Left lung (tissue), 10 donors: ENCODE data around the gene NMRK1. TPM values are rescaled to one million over a fixed set of nuclear protein-coding genes. Genes with fewer than 3 reads are reported as not detected.

Source experiments
- ATAC-seq: fragments of 200-7000 bp; cut with Tn5 transposase; one replicate; pipeline ENCODE4 v1.9.1; 2020; ENCODE audit warnings: moderate library complexity
- DNase-seq, 4 donors: peaks; one replicate each; pipeline ENCODE4 v3.0.0-alpha.2; 2013 to 2020
- H3K27ac ChIP-seq, 2 donors: fragments of 200-600 bp; sonication (generic) in 1 of 2; one replicate each; pipeline versions ENCODE4 v1.5.0 to v1.8.0; 2020 to 2021
- H3K27me3 ChIP-seq, 2 donors: fragments of 200-600 bp; sonication (generic) in 1 of 2; one replicate each; pipeline versions ENCODE4 v1.5.0 to v1.8.0; 2020 to 2021
- H3K36me3 ChIP-seq, 2 donors: fragments of 200-600 bp; sonication (generic) in 1 of 2; one replicate each; pipeline versions ENCODE4 v1.5.0 to v1.8.0; 2020 to 2021
- H3K4me1 ChIP-seq, 2 donors: fragments of 200-600 bp; one replicate each; pipeline ENCODE4 v1.8.0; 2021
- H3K4me3 ChIP-seq, 2 donors: fragments of 200-600 bp; sonication (generic) in 1 of 2; one replicate each; pipeline versions ENCODE4 v1.5.0 to v1.8.0; 2020 to 2021; ENCODE audit warnings: mild to moderate bottlenecking in 1 of 2
- H3K9me3 ChIP-seq, 2 donors: fragments of 200-600 bp; sonication (generic) in 1 of 2; one replicate each; pipeline versions ENCODE4 v1.5.0 to v1.8.0; 2020 to 2021
- intact Hi-C, 2 donors: fragments of 100-400 bp; cut with DNase I; formaldehyde crosslinking; loops; one replicate each; pipeline versions ENCODE4 v1.11.2 to v1.14.2; 2022
- polyA plus RNA-seq, 6 donors: library from polyadenylated mRNA; unstranded; fragments of 120-200 nt; gene quantifications; one replicate each; pipeline ENCODE4 v1.2.1, GENCODE V29; 2013; ENCODE audit not compliant: insufficient read length in 6 of 6
- total RNA-seq, 2 donors: library from RNA; stranded (reverse); fragmentation: NEBNext Ultra II Directional; extraction: Animal tissue kit (Norgen Biotek cat#: 25700); gene quantifications; one replicate each; pipeline ENCODE4 v1.2.1, GENCODE V29; 2021
- TF ChIP-seq, protein P1 (sequence below), 2 donors: fragments of 200-600 bp; sonication (generic) in 1 of 2; IDR thresholded peaks; one replicate each; pipeline versions ENCODE4 v1.5.0 to v1.8.0; 2021; ENCODE audit warnings: antibody characterized with exemption in 2 of 2
- donor health status: DM: no; HTN: yes; CAD: no.
- donor health status: DM: no; HTN: no; CAD: no.

Gene NMRK1
- total and polyA plus RNA-seq, 8 donors = 26.0 to 60.1 (median 37.2) TPM

DNA sequence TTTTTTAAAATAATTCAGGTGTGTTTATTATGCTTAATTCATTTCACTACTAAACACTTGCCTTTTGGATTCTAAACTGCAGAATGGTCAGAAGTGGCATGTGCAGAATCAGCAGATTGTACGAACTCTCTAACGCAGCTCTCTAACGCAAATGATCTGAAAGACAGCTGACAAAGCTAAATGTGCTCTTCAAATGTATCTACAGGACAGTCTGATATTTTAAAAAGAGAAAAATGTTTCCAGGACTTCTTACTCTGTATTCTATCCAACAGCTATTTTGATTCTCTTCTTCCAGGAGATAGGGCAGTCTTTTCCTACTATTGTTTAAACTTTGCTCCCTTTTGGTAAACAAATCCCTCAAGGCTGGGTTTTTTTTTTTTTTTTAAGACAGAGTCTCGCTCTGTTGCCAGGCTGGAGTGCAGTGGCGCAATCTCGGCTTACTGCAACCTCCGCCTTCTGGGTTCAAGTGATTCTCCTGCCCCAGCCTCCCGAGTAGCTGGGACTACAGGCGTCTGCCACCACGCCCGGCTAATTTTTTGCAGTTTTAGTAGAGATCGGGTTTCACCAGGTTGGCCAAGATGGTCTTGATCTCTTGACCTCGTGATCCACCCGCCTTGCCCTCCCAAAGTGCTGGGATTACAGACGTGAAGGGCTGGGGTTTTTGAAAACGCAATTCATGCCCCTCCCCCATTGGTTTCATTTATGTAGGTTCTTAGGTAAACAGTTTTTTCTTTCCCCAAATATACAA is 1.2 kb downstream of the NMRK1 start:
- H3K27ac ChIP-seq = peak overlapping the region; percentile 94 to 100
- TF ChIP-seq, protein P1, sequence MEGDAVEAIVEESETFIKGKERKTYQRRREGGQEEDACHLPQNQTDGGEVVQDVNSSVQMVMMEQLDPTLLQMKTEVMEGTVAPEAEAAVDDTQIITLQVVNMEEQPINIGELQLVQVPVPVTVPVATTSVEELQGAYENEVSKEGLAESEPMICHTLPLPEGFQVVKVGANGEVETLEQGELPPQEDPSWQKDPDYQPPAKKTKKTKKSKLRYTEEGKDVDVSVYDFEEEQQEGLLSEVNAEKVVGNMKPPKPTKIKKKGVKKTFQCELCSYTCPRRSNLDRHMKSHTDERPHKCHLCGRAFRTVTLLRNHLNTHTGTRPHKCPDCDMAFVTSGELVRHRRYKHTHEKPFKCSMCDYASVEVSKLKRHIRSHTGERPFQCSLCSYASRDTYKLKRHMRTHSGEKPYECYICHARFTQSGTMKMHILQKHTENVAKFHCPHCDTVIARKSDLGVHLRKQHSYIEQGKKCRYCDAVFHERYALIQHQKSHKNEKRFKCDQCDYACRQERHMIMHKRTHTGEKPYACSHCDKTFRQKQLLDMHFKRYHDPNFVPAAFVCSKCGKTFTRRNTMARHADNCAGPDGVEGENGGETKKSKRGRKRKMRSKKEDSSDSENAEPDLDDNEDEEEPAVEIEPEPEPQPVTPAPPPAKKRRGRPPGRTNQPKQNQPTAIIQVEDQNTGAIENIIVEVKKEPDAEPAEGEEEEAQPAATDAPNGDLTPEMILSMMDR (IDR thresholded peaks at IDR 0.05) = no peak
- peaks cover 0 to 10% of the 10 kb centered on the region in 2 donors for H3K36me3 ChIP-seq
- H3K9me3 ChIP-seq = no peaks in the 10 kb centered on the region
- ATAC-seq (no peak), DNase-seq (peak in 1 of 4 donors; percentile 56)
- no peaks in the 10 kb centered on the region for H3K27me3 ChIP-seq
- H3K4me3 ChIP-seq = peak overlapping the region; percentile 71 to 93
- peaks cover 30 to 61% of the 10 kb centered on the region in 2 donors for H3K4me1 ChIP-seq
- intact Hi-C loops = loop anchor here in 1 of 2 donors (10.0 kb wide), 1 partner anchor 58 kb away; no protein-coding TSS in a partner anchor

DNA sequence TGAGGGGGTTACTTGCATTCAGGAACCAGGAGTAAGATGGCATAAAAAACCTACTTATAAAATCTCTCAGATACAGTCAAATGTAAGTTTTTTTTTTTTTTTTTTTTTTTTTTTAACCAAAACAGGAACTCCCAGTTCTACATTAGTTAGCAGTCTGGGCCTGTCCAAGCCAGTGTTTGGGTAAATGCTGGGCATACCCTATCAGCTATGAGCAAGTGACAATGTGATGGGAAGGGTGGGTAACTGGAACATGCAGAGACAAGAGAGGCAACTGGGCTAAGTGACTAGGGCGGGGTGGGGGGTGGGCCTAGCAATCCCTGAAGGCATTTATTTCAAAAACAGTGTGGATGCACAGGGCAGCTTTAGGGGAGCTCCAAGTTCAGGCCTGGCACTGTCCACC is 2.3 kb downstream of the NMRK1 start:
- DNase-seq (no peak), ATAC-seq (no peak)
- intact Hi-C loops = loop anchor here in 1 of 2 donors (10.0 kb wide), 1 partner anchor 59 kb away; no protein-coding TSS in a partner anchor
- Histone ChIP-seq H3K36me3 (peaks cover 0 to 20% of the 10 kb centered on the region in 2 donors), H3K4me3 (peak overlapping the region in 1 of 2 donors; percentile 93), H3K27ac (peak overlapping the region; percentile 94 to 100), H3K4me1 (peaks cover 19 to 50% of the 10 kb centered on the region in 2 donors), H3K27me3 (no peaks in the 10 kb centered on the region), H3K9me3 (no peaks in the 10 kb centered on the region)
- TF ChIP-seq, protein P1 (IDR thresholded peaks at IDR 0.05) = no peak

GRCh38 chr9:75084081-75084672 is 3.8 kb downstream of the NMRK1 start:
- Histone ChIP-seq H3K27me3 (no peaks in the 10 kb centered on the region), H3K4me3 (no peak overlapping the region), H3K27ac (peak overlapping the region; percentile 39 to 100), H3K4me1 (peaks cover 14 to 38% of the 10 kb centered on the region in 2 donors), H3K36me3 (peaks cover 0 to 33% of the 10 kb centered on the region in 2 donors), H3K9me3 (no peaks in the 10 kb centered on the region)
- TF ChIP-seq, protein P1 (IDR thresholded peaks at IDR 0.05) = no peak
- DNase-seq (no peak), ATAC-seq (no peak)
- intact Hi-C loops = loop anchor here in 1 of 2 donors (10.0 kb wide), 1 partner anchor 61 kb away; no protein-coding TSS in a partner anchor

DNA sequence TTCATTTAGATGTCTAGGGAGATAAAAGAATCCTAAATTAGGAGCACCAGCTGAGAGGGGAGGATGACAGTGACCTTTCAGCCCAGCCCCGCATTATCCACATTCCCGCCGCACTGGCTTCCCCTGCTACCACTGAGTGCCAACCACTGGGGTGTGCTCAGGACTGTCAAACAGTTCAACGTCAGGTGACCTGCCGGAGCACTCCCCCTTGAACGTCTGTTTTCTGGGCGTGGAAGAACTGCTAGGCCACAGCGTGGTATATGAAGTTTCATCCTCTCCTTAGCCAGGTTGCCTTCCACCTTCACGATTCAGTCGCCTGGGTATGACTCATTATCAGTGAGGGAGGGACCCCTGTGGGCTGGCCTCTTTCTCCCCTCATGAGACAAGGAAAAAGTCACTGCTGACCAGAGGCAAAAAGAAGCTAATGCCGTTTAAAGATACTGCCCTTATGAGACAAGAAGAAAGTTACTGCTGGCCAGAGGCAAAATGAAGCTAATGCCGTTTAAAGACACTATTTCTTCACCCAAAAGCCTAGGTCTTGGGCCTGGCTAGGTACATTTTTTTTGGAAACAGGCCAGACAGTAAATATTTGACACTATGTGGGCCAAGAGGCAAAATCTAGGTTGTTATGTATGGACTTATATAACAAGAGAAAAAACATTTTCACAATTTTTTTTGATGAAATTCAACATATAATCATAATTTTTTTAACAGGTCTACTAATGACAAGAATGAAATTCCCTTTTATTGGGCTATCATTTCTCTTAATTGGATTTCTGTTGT is 4.6 kb downstream of the NMRK1 start:
- Histone ChIP-seq H3K27me3 (no peaks in the 10 kb centered on the region), H3K36me3 (peaks cover 0 to 33% of the 10 kb centered on the region in 2 donors), H3K9me3 (no peaks in the 10 kb centered on the region), H3K4me3 (no peak overlapping the region), H3K4me1 (peaks cover 14 to 38% of the 10 kb centered on the region in 2 donors), H3K27ac (peak overlapping the region; percentile 39 to 100)
- peak; percentile 51 for ATAC-seq
- DNase-seq = peak in 2 of 4 donors; percentile 68 to 75
- TF ChIP-seq, protein P1 (IDR thresholded peaks at IDR 0.05) = no peak
- intact Hi-C loops = loop anchor here in 1 of 2 donors (10.0 kb wide), 1 partner anchor 61 kb away; no protein-coding TSS in a partner anchor
